ENCODE results near the gene EME2. TPM values are rescaled to one million over a fixed set of nuclear protein-coding genes. Genes with fewer than 3 reads are reported as not detected.

The EME2 gene, protein sequence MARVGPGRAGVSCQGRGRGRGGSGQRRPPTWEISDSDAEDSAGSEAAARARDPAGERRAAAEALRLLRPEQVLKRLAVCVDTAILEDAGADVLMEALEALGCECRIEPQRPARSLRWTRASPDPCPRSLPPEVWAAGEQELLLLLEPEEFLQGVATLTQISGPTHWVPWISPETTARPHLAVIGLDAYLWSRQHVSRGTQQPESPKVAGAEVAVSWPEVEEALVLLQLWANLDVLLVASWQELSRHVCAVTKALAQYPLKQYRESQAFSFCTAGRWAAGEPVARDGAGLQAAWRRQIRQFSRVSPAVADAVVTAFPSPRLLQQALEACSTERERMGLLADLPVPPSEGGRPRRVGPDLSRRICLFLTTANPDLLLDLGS
- 19.2 TPM for total RNA-seq
- long read RNA-seq, full-length matches to known transcripts: 1 of 21 reads
- long read RNA-seq, partial matches to known transcripts: 1 of 21 reads
- long read RNA-seq, other reads (novel, unspliced or antisense): 19 of 21 reads

DNA sequence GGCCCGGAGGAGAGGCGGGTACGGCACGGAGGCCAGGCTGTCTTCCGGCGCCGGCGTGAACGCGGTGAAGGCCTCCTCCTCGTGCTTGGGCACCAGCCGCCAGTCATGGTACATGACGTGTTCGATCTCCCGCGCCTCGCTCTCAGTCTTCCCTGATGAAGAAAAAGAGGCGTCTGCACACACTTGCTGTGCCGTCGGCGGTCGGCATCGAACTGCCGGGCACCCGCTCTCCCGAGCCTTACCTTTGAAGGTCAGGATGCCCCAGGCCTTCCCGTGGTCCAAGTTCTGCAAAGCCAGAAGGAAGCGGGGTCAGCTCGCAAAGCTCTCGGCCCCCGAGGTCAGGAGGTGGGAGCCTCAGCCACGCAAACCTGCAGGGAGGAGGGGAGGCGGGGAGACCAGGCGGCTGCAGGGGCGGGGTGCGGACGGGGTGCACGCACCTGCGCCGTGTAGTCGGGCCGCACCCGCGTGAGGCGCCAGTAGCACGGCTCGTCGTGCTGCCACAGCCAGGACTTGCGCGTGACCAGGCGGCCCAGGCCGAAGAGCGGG lies at the start of gene EME2:
TSS of gene EME2 (plus strand) at position 449 of the 546 bp plus-strand sequence. CDS start 418 bp downstream, outside the sequence.
- Histone ChIP-seq H3K27ac (peak within 1 kb of the TSS; percentile 93), H3K36me3 (peaks cover 16% of the 10 kb centered on the region), H3K4me3 (peak within 1 kb of the TSS; percentile 90), H3K9me3 (no peaks in the 10 kb centered on the region), H3K4me1 (peaks cover 29% of the 10 kb centered on the region), H3K27me3 (no peaks in the 10 kb centered on the region)
- ATAC-seq: peak; percentile 1
- intact Hi-C loops (cut with DNase I): no loop called here
- TF ChIP-seq, protein P1, sequence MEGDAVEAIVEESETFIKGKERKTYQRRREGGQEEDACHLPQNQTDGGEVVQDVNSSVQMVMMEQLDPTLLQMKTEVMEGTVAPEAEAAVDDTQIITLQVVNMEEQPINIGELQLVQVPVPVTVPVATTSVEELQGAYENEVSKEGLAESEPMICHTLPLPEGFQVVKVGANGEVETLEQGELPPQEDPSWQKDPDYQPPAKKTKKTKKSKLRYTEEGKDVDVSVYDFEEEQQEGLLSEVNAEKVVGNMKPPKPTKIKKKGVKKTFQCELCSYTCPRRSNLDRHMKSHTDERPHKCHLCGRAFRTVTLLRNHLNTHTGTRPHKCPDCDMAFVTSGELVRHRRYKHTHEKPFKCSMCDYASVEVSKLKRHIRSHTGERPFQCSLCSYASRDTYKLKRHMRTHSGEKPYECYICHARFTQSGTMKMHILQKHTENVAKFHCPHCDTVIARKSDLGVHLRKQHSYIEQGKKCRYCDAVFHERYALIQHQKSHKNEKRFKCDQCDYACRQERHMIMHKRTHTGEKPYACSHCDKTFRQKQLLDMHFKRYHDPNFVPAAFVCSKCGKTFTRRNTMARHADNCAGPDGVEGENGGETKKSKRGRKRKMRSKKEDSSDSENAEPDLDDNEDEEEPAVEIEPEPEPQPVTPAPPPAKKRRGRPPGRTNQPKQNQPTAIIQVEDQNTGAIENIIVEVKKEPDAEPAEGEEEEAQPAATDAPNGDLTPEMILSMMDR (IDR thresholded peaks at IDR 0.05): no peak
- DNase-seq: no peak

DNA sequence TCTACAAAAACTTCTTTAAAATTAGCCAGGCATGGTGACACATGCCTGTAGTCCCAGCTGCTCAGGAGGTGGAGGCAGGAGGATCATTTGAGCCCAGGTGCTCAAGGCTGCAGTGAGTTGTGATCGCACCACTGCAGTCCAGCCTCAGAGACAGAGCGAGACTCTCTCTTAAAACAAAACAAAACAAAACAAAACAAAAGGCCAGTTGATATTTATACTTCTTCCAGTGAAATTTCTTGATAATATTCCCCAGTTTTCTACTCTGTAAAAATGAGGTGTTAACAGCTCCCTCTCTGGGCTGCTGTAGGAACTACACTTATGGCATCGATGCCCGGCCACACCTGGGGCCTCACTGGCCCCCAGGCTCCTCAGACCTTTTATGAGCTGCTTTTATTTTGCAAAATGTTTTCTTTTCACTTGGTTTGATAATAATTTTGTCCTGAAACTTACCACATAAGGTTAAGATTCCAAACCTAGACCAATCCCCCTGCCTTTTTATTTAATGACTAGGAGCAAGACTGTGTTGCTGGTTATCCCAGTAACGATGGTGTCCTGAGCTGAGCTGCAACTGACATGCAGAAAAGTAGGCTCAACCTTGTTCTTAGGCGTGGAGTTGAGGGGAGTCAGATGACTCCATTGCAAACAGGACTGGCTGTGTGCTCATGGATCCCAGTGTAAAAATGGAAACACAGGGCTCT lies 49.0 kb upstream of the EME2 start:
- no peak overlapping the region for H3K4me3 ChIP-seq
- TF ChIP-seq, protein P1 (IDR thresholded peaks at IDR 0.05): peak; percentile 87
- DNase-seq (no peak), ATAC-seq (peak; percentile 62)
- peaks cover 26% of the 10 kb centered on the region for H3K4me1 ChIP-seq
- peak overlapping the region; percentile 55 for H3K27ac ChIP-seq
- intact Hi-C loops (cut with DNase I): no loop called here
- H3K27me3 ChIP-seq: no peaks in the 10 kb centered on the region
- H3K9me3 ChIP-seq: no peaks in the 10 kb centered on the region
- peaks cover 20% of the 10 kb centered on the region for H3K36me3 ChIP-seq

DNA sequence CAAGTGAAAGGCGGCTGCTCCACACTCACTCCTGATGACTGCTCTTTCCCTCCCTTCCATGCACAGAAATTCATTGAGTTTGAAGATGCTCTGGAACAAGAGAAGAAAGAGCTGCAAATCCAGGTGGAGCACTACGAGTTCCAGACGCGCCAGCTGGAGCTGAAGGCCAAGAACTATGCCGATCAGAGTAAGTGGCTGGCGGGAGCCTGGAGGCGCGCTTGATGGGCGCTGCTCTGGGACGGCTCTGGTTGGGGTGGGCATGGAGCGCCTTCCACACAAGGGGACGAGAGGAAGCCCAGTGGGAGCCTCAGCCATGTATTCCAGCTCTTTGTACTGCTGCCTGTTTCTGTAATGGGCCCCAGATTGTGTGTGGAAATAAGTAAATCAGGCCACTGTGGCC lies 48.1 kb upstream of the EME2 start:
- peaks cover 26% of the 10 kb centered on the region for H3K4me1 ChIP-seq
- H3K27ac ChIP-seq: no peak overlapping the region
- no peaks in the 10 kb centered on the region for H3K27me3 ChIP-seq
- TF ChIP-seq, protein P1 (IDR thresholded peaks at IDR 0.05): no peak
- no peak overlapping the region for H3K4me3 ChIP-seq
- H3K36me3 ChIP-seq: peaks cover 27% of the 10 kb centered on the region
- H3K9me3 ChIP-seq: no peaks in the 10 kb centered on the region
- intact Hi-C loops (cut with DNase I): no loop called here
- no peak for ATAC-seq
- DNase-seq: no peak

DNA sequence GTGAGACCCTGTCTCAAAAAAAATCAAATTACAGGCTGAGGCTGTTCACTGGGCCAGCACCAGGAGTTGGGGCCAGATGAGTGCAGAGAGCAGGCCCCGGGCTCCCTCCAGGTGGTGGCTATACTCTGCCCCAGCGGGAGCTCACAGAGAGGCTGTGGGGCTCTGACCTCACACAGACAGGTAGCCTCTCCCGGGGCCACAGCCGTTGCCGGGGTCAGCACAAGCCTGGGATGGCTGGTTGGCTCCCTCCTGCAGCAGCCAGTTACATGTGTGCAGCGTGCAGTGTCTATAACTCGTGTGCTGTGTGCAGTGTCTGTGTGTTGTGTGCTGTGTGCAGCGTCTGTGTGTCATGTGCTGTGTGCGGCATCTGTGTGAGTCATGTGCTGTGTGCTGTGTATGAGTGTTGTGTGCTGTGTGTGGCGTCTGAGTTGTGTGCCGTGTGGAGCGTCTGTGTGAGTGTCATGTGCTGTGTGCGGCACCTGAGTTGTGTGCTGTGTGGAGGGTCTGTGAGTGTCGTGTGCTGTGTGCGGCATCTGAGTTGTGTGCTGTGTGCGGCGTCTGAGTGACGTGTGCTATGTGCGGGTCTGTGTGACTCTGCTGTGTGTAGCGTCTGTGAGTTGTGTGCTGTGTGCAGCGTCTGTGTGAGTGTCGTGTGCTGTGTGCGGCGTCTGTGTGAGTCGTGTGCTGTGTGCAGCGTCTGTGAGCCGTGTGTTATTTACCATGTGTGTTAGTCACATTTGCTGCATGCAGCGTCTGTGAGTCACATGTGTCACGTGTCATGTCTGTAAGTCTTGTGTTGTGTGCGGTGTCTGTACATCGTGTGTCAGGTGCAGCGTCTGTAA lies 45.7 kb upstream of the EME2 start:
- Histone ChIP-seq H3K36me3 (peaks cover 44% of the 10 kb centered on the region), H3K27me3 (no peaks in the 10 kb centered on the region), H3K4me1 (peaks cover 15% of the 10 kb centered on the region), H3K27ac (no peak overlapping the region), H3K9me3 (no peaks in the 10 kb centered on the region), H3K4me3 (no peak overlapping the region)
- TF ChIP-seq, protein P1 (IDR thresholded peaks at IDR 0.05): no peak
- no peak for ATAC-seq
- intact Hi-C loops (cut with DNase I): no loop called here
- DNase-seq: no peak
